Measurements from ENCODE around the gene PDZRN3.

PDZRN3 gene

DNA sequence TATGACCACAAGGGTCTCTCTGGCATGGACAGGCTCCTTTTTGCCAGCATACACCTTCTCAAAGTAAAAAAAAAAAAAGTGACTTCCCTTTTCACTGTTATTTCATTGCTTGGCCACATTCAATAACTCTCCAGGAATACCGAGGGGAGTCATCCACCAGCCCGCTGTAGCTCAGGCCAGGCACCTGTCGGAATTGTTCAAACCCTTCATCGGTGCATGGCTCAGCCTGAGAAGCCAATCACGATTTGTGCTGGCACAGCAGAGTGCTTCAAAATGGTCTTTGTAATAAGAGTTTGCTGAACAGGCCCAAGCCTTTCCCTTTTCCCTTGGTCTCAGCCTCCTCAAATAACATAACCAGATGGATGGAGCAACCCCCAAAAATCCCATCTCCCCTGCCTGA, 145.4 kb downstream of the PDZRN3 start:
- Histone ChIP-seq H2AFZ (ENCODE audit: insufficient read depth, low read length, poor library complexity) (no peak overlapping the region), H3K79me2 (ENCODE audit: control insufficient read depth, insufficient read depth, low read length, poor library complexity) (no peaks in the 10 kb centered on the region), H2BK5ac (ENCODE audit: low read depth, low read length, poor library complexity) (no peak overlapping the region), H2BK12ac (ENCODE audit: low read length) (no peak overlapping the region), H3K27me3 (ENCODE audit: insufficient read depth, low read length) (no peaks in the 10 kb centered on the region), H4K12ac (ENCODE audit: low read depth, low read length) (no peak overlapping the region), H4K91ac (ENCODE audit: low read depth, low read length) (no peak overlapping the region), H3K14ac (ENCODE audit: low read length) (no peak overlapping the region), H2AK5ac (ENCODE audit: low read length) (no peak overlapping the region), H3K23ac (ENCODE audit: low read length) (no peak overlapping the region), H3K27ac (ENCODE audit: low read depth, low read length) (no peak overlapping the region), H4K8ac (ENCODE audit: low read depth, low read length) (no peak overlapping the region), H3K4me2 (ENCODE audit: low read length) (no peak overlapping the region), H3K79me1 (ENCODE audit: low read length) (no peaks in the 10 kb centered on the region), H3K4me1 (ENCODE audit: control insufficient read depth in 1 of 2, insufficient read depth in 2 of 2, low read length in 2 of 2) (no peaks in the 10 kb centered on the region), H3K9ac (ENCODE audit: low read length) (no peak overlapping the region), H3K18ac (ENCODE audit: low read length) (no peak overlapping the region), H3K9me3 (ENCODE audit: insufficient read depth, low read depth, low read length) (no peaks in the 10 kb centered on the region), H3K4me3 (ENCODE audit: low read depth, low read length) (no peak overlapping the region), H3K36me3 (ENCODE audit: control insufficient read depth in 1 of 2, insufficient read depth in 2 of 2, low read length in 2 of 2) (no peaks in the 10 kb centered on the region), H2BK120ac (ENCODE audit: insufficient read depth, low read length, poor library complexity) (no peak overlapping the region), H3K4ac (ENCODE audit: low read depth, low read length) (no peak overlapping the region)
- no CpG with 5 or more reads among the region's 5 CpGs for WGBS (ENCODE audit: extremely low coverage, insufficient coverage, insufficient read length)
- no peak for DNase-seq

DNA sequence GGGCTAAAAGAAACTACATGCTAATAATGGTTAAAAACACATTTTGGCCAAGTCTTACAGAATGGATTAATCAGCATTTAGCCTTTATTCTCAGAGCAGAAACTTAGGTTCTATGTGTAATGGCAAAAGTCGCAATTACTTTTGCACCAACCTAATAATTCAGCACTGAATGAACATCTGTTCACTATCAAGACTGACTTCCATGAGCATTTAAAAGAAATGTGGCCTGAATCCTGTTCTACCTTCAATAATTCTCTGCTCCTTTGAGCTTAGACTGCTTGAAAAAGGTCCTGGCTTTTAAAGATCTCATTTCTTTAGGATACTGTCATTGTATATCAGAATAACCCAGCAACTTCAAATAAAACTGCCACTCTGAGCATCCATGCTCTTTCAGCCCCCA, 145.9 kb downstream of the PDZRN3 start:
- no peaks in the 10 kb centered on the region for H3K9me3 ChIP-seq (ENCODE audit: insufficient read depth, low read depth, low read length)
- no peaks in the 10 kb centered on the region for H3K27me3 ChIP-seq (ENCODE audit: insufficient read depth, low read length)
- H2BK12ac ChIP-seq (ENCODE audit: low read length): no peak overlapping the region
- H2AK5ac ChIP-seq (ENCODE audit: low read length): no peak overlapping the region
- H3K14ac ChIP-seq (ENCODE audit: low read length): no peak overlapping the region
- WGBS (ENCODE audit: extremely low coverage, insufficient coverage, insufficient read length): no CpG with 5 or more reads among the region's 1 CpG
- no peak overlapping the region for H2BK5ac ChIP-seq (ENCODE audit: low read depth, low read length, poor library complexity)
- H3K27ac ChIP-seq (ENCODE audit: low read depth, low read length): no peak overlapping the region
- no peak overlapping the region for H4K12ac ChIP-seq (ENCODE audit: low read depth, low read length)
- H2AFZ ChIP-seq (ENCODE audit: insufficient read depth, low read length, poor library complexity): no peak overlapping the region
- H3K4me3 ChIP-seq (ENCODE audit: low read depth, low read length): no peak overlapping the region
- no peak overlapping the region for H4K8ac ChIP-seq (ENCODE audit: low read depth, low read length)
- no peaks in the 10 kb centered on the region for H3K79me2 ChIP-seq (ENCODE audit: control insufficient read depth, insufficient read depth, low read length, poor library complexity)
- no peak overlapping the region for H3K4ac ChIP-seq (ENCODE audit: low read depth, low read length)
- no peaks in the 10 kb centered on the region for H3K4me1 ChIP-seq (ENCODE audit: control insufficient read depth in 1 of 2, insufficient read depth in 2 of 2, low read length in 2 of 2)
- H4K91ac ChIP-seq (ENCODE audit: low read depth, low read length): no peak overlapping the region
- H3K9ac ChIP-seq (ENCODE audit: low read length): no peak overlapping the region
- DNase-seq: no peak
- H3K79me1 ChIP-seq (ENCODE audit: low read length): no peaks in the 10 kb centered on the region
- H3K4me2 ChIP-seq (ENCODE audit: low read length): no peak overlapping the region
- H3K23ac ChIP-seq (ENCODE audit: low read length): no peak overlapping the region
- H2BK120ac ChIP-seq (ENCODE audit: insufficient read depth, low read length, poor library complexity): no peak overlapping the region
- H3K18ac ChIP-seq (ENCODE audit: low read length): no peak overlapping the region
- H3K36me3 ChIP-seq (ENCODE audit: control insufficient read depth in 1 of 2, insufficient read depth in 2 of 2, low read length in 2 of 2): no peaks in the 10 kb centered on the region

DNA sequence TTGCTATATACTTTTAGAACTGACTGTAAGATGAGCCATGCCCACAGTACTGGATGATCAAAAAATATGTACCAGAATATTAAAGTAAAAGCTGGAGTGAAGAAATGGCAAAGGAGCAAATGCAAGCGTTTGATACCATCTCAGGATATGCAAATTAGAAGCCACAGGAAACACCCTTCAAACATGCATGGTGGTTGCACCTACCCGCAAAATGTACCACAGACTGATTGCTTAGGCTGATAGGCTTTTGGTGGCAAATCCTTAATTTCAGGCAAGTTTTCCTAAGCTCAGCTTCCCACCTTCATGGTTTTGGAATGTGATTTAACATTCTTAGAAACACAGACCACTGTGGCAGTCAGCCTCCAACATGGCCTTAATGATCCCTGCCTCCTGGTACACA, 149.0 kb downstream of the PDZRN3 start:
- Histone ChIP-seq H3K4me1 (ENCODE audit: control insufficient read depth in 1 of 2, insufficient read depth in 2 of 2, low read length in 2 of 2) (peaks cover 2 to 3% of the 10 kb centered on the region in 2 experiments), H3K27ac (ENCODE audit: low read depth, low read length) (no peak overlapping the region), H2BK5ac (ENCODE audit: low read depth, low read length, poor library complexity) (no peak overlapping the region), H3K27me3 (ENCODE audit: insufficient read depth, low read length) (no peaks in the 10 kb centered on the region), H3K18ac (ENCODE audit: low read length) (no peak overlapping the region), H3K4me3 (ENCODE audit: low read depth, low read length) (no peak overlapping the region), H2AFZ (ENCODE audit: insufficient read depth, low read length, poor library complexity) (no peak overlapping the region), H3K14ac (ENCODE audit: low read length) (no peak overlapping the region), H3K9ac (ENCODE audit: low read length) (no peak overlapping the region), H4K12ac (ENCODE audit: low read depth, low read length) (no peak overlapping the region), H3K4me2 (ENCODE audit: low read length) (no peak overlapping the region), H3K79me2 (ENCODE audit: control insufficient read depth, insufficient read depth, low read length, poor library complexity) (peaks cover 1% of the 10 kb centered on the region), H4K8ac (ENCODE audit: low read depth, low read length) (no peak overlapping the region), H2BK120ac (ENCODE audit: insufficient read depth, low read length, poor library complexity) (no peak overlapping the region), H3K4ac (ENCODE audit: low read depth, low read length) (no peak overlapping the region), H3K23ac (ENCODE audit: low read length) (no peak overlapping the region), H3K36me3 (ENCODE audit: control insufficient read depth in 1 of 2, insufficient read depth in 2 of 2, low read length in 2 of 2) (peaks cover 0 to 2% of the 10 kb centered on the region in 2 experiments), H3K9me3 (ENCODE audit: insufficient read depth, low read depth, low read length) (no peaks in the 10 kb centered on the region), H4K91ac (ENCODE audit: low read depth, low read length) (no peak overlapping the region), H2AK5ac (ENCODE audit: low read length) (no peak overlapping the region), H3K79me1 (ENCODE audit: low read length) (peaks cover 1% of the 10 kb centered on the region), H2BK12ac (ENCODE audit: low read length) (no peak overlapping the region)
- WGBS (ENCODE audit: extremely low coverage, insufficient coverage, insufficient read length): no CpG with 5 or more reads among the region's 2 CpGs
- DNase-seq: no peak

DNA sequence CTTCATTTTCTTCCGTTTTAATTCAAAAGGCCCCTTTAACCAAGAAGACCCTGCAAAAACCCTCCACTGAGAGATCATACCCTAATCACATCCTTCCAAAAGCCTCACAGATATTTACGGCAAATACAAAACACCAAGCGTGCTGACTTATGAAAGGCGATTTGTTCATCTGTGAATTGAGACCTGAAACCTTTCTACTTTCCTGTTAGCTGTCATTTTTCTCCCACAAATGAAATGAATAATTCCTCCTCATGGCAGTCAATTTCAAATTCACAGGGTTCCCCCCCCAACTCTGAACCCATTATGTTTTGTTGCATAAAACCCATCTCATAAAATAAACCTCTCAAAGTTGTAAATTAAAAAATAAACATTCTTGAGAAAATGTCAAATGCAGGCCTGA, 149.6 kb downstream of the PDZRN3 start:
- H4K12ac ChIP-seq (ENCODE audit: low read depth, low read length): no peak overlapping the region
- H2AFZ ChIP-seq (ENCODE audit: insufficient read depth, low read length, poor library complexity): no peak overlapping the region
- no peak for DNase-seq
- no peak overlapping the region for H3K18ac ChIP-seq (ENCODE audit: low read length)
- H3K79me2 ChIP-seq (ENCODE audit: control insufficient read depth, insufficient read depth, low read length, poor library complexity): peaks cover 1% of the 10 kb centered on the region
- H2AK5ac ChIP-seq (ENCODE audit: low read length): no peak overlapping the region
- H3K9me3 ChIP-seq (ENCODE audit: insufficient read depth, low read depth, low read length): no peaks in the 10 kb centered on the region
- H3K23ac ChIP-seq (ENCODE audit: low read length): no peak overlapping the region
- H3K4ac ChIP-seq (ENCODE audit: low read depth, low read length): no peak overlapping the region
- H3K79me1 ChIP-seq (ENCODE audit: low read length): peaks cover 1% of the 10 kb centered on the region
- H3K27me3 ChIP-seq (ENCODE audit: insufficient read depth, low read length): no peaks in the 10 kb centered on the region
- H3K4me1 ChIP-seq (ENCODE audit: control insufficient read depth in 1 of 2, insufficient read depth in 2 of 2, low read length in 2 of 2): peaks cover 2 to 3% of the 10 kb centered on the region in 2 experiments
- no peak overlapping the region for H3K9ac ChIP-seq (ENCODE audit: low read length)
- H2BK5ac ChIP-seq (ENCODE audit: low read depth, low read length, poor library complexity): no peak overlapping the region
- H3K14ac ChIP-seq (ENCODE audit: low read length): no peak overlapping the region
- no CpG with 5 or more reads among the region's 4 CpGs for WGBS (ENCODE audit: extremely low coverage, insufficient coverage, insufficient read length)
- no peak overlapping the region for H4K8ac ChIP-seq (ENCODE audit: low read depth, low read length)
- H2BK12ac ChIP-seq (ENCODE audit: low read length): no peak overlapping the region
- no peak overlapping the region for H4K91ac ChIP-seq (ENCODE audit: low read depth, low read length)
- no peak overlapping the region for H3K27ac ChIP-seq (ENCODE audit: low read depth, low read length)
- H3K4me2 ChIP-seq (ENCODE audit: low read length): no peak overlapping the region
- peaks cover 0 to 2% of the 10 kb centered on the region in 2 experiments for H3K36me3 ChIP-seq (ENCODE audit: control insufficient read depth in 1 of 2, insufficient read depth in 2 of 2, low read length in 2 of 2)
- H3K4me3 ChIP-seq (ENCODE audit: low read depth, low read length): no peak overlapping the region
- H2BK120ac ChIP-seq (ENCODE audit: insufficient read depth, low read length, poor library complexity): no peak overlapping the region
